SHP77 treated with DMSO at 0.1 percent for 48 hours (cell line): ENCODE results near the gene INO80D.
"Not testable (repeated sequence)": the region's sequence is repeated elsewhere in the genome, so short reads cannot be mapped to it uniquely, and the experiment has no call there.

Source experiments
- DNase-seq: peaks from one replicate; lab custom pipeline; 2025; lab: John Stamatoyannopoulos, UW

The INO80D gene

DNA sequence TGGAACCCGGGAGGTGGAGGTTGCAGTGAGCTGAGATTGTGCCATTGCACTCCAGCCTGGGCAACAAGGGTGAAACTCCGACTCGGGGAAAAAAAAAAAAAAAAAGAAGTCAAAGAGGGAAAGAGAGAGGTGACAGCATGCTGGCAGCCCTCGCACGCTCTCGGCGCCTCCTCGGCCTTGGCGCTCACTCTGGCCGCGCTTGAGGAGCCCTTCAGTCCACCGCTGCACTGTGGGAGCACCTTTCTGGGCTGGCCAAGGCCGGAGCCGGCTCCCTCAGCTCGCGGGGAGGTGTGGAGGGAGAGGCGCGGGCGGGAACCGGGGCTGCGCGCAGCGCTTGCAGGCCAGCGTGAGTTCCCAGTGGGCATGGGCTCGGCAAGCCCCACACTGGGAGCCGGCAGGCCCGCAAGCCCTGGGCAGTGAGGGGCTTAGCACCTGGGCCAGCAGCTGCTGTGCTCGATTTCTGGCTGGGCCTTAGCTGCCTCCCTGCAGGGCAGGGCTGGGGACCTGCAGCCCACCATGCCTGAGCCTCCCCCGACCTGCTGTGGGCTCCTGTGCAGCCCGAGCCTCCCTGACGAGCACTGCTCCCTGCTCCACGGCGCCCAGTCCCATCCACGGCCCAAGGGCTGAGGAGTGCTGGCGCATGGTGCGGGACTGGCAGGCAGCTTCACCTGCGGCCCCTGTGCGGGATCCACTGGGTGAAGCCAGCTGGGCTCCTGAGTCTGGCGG, 108.9 kb downstream of the INO80D start:
- not testable (repeated sequence) for DNase-seq

DNA sequence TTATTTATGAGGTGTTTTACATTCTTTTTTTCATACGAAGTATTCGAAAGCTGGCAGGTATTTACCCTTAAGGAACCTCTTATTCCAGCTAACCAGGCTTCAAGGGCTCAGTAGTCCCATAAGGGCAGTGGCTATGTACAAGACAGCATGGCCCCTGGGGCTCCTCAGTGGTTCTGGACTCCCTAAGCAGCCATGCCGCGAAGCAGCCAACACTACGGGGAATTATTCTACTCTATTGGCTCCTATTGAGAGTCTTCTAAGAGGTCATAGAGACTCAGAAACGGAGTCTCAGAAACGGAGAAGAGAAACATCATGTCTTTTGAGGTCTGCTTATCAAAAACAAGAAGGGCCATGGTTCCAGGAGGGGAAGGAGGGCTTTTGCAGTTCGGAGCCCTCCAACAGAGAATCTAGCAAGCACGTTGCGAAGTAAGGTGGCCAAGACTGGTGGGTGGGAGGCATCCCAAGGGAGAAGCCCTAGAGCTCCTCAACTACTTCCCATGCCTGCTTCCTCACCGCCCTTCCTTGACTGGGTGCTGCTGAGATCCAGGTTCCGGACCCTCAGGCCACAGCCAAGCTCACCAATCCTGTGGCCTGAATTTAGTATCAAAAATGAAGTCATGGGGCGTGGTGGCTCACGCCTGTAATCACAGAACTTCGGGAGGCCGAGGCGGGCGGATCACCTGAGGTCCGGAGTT, 109.7 kb downstream of the INO80D start:
- no peak for DNase-seq

DNA sequence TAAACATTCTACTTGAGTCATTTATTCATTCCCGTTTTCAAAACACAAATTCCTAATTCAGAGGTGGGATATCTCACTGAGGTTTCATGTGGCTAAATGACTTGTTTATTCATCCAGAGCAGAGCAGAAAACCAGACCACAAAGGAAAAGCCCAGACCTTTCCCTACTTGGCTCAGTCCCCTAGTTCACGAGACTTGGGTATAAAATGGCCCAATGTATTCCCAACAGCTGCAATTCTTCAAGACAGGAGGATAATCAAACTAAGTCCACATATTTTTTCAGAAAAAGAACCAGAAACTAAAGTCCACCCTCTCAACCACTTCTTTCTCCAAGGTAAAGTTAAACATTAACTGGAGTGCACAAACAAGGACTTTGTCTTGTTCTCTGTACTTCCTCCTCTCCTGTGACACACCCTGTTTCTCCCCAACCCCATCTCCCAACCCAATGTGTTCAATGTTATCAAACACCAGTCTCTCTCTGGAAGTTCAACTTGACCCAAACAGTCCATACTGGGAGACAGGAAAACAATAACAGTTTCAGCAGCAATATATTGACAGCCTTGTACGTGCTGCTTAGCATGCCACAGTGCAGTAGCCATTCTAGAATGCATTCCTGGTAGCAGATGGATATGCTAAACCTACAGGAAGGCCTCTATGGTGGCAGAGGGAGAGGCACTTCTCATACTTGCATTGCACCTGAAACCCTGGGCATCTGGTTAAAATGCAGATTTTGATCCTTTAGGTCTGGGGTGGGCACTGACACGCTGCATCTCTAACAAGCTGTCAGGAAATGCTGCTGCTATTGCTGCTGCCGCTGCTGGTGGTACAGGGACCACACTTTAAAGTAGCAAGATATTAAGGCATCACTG, 110.7 kb downstream of the INO80D start:
- DNase-seq: no peak

DNA sequence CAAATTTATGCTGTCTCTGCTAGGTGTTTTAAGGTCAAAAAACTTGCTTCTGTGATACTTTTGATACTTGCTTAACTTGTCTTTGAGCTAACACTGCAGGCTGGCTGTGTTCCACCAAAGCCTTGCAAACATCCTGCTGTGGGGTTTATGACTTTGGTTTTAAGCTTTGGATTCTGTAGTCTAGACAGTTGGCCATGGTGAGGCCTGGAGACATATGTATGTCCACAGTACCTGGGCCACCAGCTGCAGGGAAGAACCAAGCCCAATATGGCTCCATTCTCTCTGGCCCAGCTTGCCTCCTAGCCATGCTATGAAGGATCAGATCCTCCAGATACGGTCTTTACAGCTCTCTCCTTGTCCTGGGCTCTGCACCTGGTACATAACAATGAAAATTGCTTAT, 113.9 kb downstream of the INO80D start:
- no peak for DNase-seq

DNA sequence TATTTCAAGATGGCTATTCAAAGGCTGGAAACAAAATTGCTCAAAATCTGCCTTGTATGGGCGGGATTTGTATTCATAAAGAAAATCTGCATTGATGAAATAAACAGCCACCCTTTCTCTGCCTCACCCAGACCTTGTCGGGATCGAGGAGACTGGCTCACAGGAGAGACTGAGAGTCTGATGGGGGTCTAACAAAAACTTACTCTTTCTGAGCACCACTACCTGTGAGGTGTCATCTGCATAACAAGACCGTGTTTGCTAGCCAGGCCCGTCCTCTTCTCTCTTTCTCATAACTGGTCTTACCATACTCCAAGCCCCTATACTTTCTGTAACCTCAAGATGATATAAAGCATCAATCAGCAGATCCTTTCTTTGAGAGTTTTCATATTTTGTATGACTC, 115.6 kb downstream of the INO80D start:
- no peak for DNase-seq

DNA sequence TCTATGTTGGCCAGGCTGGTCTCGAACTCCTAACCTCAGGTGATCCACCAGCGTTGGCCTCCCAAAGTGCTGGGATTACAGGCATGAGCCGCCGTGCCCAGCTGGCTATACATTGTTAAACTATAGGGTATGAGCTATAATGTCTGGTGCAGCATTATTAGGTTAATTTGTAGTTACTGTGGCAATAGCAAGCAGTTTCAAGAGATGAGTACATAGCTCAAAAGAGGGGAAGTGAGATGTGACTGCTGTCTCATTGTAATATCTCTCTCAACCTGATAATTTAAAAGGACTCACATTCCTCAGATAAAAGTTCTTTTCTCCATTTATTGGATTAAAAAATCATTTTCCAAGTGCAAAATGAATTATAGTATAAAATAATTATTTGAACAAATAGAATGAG, 116.4 kb downstream of the INO80D start:
- DNase-seq: no peak

DNA sequence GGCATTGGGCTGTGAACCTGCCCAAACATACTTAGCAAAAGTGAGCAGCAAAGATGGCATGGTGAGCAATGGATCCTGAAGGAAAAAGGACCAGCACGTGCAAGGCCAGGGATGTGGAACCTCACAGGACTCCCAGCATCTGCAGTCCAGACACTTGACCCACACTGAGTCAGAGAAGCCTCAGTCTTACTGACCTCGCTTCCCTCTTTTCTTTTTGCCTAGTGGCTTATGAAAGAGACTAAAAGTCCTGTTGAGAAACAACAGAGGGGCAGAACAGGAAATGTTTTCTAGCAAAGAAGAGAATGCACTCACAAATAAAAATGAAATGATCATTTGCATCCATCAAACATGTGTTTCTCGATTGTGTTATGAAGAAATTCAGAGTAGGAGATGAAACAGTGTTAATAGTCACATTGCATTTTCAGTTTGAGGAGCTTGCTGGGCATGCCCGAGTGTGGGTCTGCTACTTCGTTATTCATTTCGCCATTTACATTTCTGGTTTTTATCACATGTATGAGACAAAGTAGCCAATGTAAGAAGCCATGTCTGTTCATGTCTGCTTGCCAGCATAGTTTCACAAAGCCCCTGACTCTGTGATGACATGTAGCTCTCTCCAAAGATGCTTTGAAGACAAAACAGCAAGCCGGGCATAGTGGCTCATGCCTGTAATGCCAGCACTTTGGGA, 118.4 kb downstream of the INO80D start:
- no peak for DNase-seq

DNA sequence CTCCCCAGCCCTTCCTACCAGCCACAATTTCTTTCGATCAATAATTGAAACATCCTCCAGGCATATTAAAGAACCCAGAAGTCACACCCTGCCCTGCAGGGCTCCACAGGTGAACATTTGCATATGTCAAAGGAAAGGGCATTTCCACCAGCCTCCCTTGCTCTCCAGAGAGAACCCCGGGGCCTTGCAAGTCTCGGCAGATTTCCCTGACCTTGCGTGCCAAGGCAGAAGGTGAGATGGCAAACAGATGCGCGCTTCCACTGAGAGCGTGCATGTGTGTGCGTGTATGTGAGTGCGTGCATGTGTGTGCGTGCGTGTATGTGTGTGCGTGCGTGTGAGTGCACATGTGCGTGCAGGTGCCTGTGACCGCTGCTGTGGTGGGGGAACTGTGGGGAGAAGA, 120.3 kb downstream of the INO80D start:
- no peak for DNase-seq

DNA sequence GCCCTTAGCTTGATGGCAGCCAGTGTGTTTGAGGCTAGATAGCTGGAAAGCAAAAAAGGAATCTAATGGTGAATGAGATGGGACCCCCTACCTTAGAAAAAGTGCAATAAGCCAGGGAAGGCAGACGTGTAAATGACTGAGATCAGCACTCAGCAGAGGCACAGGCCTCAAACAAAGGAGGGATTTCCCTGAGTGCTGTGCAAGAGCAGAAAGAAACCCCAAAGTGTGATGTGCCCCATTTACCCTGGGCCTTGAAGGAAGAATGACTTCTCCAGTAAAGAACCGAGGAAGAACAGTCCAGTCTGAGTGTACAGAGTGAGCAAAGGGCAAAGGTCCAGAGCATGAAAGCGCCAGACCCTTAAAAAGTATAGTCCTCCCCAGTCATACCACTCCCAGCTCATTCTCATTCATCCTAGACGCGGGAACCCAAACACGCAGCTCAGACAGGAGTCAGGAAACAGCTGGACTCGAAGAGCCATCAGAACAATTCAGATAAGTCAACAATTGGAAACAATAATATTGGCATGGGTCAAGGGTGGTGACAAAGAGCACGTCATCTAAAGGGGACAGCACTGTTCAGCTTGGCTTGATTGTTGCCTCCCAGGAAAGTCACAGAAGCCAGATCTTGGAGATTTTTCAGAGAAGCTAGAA, 121.7 kb downstream of the INO80D start:
- no peak for DNase-seq

DNA sequence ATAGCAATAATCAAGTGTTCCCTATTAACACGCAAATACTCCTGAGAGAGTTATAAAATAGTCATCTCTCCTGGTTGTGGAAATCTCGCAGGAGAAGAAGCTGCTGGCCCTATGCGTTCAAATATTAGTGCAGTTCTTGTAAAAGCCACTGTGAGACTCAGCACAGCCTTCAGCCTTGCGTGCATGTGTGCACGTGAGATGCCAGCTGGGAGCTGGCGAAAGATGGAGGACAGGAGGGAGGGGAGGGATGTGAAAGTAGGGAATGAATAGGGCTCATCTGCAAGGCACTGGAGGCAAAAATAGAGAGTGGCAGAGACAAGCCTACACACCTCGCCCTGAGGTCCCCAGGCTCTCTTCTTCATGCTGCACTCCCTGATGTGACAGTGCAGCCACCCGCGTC, 126.5 kb downstream of the INO80D start:
- no peak for DNase-seq

DNA sequence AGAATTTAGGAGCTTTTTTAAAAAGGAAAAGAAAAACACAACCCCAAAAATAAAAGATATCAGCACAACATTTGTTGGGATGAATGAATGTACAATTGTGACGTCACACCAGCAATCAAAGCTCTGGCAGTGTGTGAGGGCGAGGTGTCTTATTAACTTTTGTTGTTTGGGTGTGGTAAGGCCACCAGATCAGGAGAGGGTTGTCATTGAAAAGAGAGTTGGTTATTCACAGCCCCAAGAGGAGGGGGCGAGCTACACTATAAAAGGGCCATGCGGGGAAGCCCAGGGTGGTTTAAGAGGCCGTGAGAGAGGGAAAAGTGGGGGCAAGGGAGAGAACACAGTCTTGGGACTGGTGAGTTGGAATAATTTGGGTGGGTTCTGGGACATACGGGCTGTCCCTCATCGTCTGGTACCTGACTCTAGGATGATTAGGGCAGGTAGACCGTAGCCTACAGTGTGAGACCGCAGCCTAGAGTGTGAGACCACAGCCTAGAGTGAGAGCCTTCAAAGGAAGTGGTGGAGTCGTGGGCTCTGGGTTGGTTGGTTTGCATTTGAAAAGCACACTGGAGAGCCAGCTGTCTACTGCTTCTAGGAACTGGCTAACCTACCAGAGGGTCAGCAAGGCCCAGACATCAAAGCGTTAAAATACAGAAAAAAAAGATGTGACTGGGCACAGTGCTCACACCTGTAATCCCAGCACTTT, 128.4 kb downstream of the INO80D start:
- DNase-seq: no peak

DNA sequence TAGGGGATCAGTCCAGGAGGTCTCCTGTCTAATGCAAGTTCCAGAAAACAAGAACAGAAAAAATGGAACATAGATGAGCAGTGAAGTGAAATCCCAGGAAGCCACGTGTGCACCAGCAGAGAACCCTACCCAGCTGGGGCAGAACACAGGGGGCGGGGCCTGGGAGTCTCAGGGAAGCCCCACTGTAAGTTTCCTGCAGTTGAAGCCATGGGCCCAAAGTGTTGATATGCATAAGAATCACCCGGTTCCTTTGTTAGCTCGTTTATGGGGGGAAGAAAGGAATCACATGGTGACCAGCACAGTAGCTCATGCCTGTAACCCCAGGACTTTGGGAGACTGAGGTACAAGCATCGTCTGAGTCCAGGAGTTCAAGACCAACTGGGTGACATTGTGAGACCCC, 131.3 kb downstream of the INO80D start:
- DNase-seq: no peak

DNA sequence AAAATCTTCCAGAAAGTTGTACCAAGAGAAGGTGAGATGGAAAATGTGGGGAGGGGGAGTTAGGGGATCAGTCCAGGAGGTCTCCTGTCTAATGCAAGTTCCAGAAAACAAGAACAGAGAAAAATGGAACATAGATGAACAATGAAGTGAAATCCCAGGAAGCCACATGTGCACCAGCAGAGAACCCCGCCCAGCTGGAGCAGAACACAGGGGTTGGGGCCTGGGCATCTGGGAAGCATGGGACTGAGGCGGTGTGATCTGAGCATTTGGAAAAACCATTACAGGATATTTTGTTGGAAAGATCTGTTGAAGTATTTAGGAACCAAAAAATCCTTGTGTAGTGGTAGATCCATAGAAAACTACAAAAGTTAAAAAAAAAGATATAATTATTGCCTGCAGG, 133.7 kb downstream of the INO80D start:
- DNase-seq: no peak

DNA sequence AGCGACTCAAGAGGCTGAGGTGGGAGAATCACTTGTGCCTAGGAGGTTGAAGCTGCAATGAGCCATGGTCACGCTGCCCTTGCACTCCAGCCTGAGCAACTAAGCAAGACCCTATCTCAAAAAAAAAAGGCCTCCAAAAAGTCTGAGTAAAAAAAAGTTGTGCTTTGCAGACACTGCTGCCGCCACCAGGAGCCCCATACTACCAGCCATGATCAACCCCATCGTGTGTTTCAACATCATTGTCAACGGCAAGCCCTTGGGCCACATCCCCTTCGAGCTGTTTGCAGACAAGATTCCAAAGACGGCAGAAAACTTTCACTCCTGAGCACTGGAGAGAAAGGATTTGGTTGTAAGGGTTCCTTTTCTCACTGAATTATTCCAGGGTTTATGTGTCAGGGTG, 137.1 kb downstream of the INO80D start:
- no peak for DNase-seq

DNA sequence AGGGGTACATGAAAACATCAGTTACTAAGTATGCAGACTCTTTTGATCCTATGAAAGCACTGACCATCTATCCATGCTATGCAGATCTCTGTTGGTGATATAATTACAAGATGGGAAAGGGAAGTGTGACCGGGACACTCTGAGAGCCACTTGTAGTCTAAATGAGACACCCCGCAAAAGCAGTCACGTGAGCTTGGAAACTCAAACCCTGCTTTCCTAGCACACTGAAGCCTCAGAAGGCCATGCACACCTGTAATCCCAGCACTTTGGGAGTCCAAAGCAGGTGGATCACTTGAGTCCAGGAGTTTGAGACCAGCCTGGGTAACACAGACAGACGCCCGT, 137.5 kb downstream of the INO80D start:
- no peak for DNase-seq

DNA sequence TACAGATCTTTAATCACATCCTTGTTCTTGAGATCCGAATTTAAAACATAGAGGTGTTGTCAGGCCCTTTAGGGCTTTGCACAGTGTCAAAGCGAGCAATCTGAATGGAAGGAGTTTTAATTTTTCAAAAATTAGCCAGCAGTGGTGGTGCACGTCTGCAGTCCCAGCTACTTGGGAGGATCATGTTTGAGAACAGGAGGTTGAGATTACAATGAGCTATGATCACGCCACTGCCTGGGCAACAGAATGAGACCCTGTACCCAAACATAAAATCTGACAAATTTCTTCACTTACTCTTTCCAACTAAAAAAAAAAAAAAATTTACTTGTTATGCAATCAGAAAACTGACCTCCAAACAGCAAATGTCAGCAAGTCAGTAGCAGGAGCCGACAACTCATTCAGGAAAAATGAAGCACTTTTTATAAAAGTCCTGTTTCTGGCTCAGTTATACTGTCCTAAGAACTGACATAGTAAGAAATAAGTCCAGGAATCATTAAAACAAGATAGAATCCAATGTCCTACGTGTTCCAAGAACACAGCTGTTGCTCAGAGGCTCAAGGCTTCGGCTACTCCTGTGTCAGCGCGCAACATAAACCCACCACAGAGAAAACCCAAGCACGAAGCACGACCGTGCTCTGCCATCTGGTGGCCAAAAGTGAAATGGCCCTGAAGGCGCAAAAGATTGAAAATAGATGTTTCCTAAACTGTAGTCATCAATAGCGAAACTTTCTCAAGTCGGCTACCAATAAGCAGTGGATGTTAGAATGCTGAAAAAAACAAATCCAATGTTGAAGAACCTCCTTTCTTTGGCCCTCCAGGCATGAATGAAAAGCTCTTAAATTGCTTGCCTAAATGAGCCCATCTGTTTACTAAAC, 138.1 kb downstream of the INO80D start:
- DNase-seq: peak; percentile 19

DNA sequence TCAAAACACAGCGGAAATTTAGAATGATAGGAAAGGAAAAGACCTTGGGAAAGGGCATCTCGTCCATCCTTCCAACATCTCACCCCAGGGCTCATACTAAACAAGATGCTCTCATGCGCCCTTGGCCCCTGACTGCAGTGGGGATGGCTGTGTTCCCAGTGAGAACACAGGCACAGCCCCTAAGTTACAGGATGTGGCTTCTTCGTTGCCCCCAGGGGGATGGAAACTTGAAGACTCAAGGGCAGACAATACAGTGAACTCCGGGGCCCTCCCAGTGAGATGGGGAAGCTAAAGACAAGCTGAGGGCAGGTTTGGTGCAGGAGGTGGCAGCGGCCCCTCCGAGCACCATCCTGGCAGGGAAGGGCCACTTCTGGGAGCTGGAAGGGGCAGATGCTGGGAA, 139.7 kb downstream of the INO80D start:
- DNase-seq: no peak
